Measurements from ENCODE around the gene APAF1.

APAF1 gene

DNA sequence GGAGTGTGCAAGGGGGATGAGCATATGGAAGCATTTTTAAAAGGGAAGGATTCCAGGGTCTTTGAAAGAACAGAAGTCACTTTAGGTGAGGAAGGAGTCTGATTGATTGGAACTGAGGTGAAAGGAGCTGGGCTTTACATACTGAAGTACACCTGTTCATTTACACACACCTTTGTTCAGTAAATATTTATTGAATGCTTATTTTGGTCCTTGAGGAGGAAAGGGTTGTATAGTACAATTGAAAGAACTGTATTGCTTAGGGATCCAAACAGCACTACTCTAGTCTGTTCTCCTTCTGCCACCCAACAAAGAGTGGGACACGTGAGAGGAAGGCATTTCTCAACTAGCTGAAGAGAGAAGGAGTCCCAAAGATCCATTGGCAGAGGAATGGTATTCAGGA is 63.9 kb downstream of the APAF1 start:
- TF ChIP-seq TEAD4 (IDR thresholded peaks at IDR 0.05) = no peak
- no peak for TF ChIP-seq NFIC (IDR thresholded peaks at IDR 0.05)
- no peak for TF ChIP-seq TAF1 (IDR thresholded peaks at IDR 0.05; ENCODE audit: low read depth)
- TF ChIP-seq FOXM1 (IDR thresholded peaks at IDR 0.05; ENCODE audit: borderline replicate concordance, low read depth) = no peak
- TF ChIP-seq MAX (IDR thresholded peaks at IDR 0.05) = no peak
- no peak for TF ChIP-seq RAD21 (IDR thresholded peaks at IDR 0.05; ENCODE audit: low read depth)
- TF ChIP-seq CREB1 (IDR thresholded peaks at IDR 0.05; ENCODE audit: low read depth) = no peak
- no peak for TF ChIP-seq EP300 (IDR thresholded peaks at IDR 0.05; ENCODE audit: borderline replicate concordance)
- no peak for TF ChIP-seq REST (IDR thresholded peaks at IDR 0.05; ENCODE audit: low read depth)
- no peak for TF ChIP-seq CEBPB (IDR thresholded peaks at IDR 0.05)
- TF ChIP-seq, protein P1, sequence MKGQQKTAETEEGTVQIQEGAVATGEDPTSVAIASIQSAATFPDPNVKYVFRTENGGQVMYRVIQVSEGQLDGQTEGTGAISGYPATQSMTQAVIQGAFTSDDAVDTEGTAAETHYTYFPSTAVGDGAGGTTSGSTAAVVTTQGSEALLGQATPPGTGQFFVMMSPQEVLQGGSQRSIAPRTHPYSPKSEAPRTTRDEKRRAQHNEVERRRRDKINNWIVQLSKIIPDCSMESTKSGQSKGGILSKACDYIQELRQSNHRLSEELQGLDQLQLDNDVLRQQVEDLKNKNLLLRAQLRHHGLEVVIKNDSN (IDR thresholded peaks at IDR 0.05) = no peak
- no peak for TF ChIP-seq ZBTB7A (IDR thresholded peaks at IDR 0.05; ENCODE audit: low read depth)
- no peak for TF ChIP-seq YY1 (IDR thresholded peaks at IDR 0.05; ENCODE audit: low read depth)
- TF ChIP-seq TCF12 (IDR thresholded peaks at IDR 0.05; ENCODE audit: low read depth) = no peak
- TF ChIP-seq EGR1 (IDR thresholded peaks at IDR 0.05) = no peak

DNA sequence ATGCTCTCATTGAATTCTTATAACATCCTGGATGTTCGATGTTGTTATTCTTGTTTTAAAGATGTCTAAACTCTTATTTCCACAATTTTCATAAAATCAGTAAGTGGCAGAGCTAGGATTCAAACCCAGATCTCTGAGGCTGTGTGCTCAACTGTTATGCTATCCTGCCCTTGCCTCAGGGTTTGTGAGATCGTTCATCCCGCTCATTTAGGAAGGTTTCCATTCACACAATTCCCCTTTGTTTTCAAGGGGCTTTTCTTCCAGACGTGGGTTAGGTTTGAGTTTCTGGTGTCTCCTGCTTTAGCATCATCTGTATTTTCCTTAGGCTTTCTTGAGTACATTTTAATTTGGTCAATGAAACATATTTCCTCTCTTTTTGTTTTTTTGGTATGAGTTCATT is 69.3 kb downstream of the APAF1 start:
- no peak for TF ChIP-seq TEAD4 (IDR thresholded peaks at IDR 0.05)
- TF ChIP-seq CREB1 (IDR thresholded peaks at IDR 0.05; ENCODE audit: low read depth) = no peak
- TF ChIP-seq, protein P1 (IDR thresholded peaks at IDR 0.05) = no peak
- TF ChIP-seq NFIC (IDR thresholded peaks at IDR 0.05) = no peak
- no peak for TF ChIP-seq YY1 (IDR thresholded peaks at IDR 0.05; ENCODE audit: low read depth)
- TF ChIP-seq FOXM1 (IDR thresholded peaks at IDR 0.05; ENCODE audit: borderline replicate concordance, low read depth) = no peak
- TF ChIP-seq RAD21 (IDR thresholded peaks at IDR 0.05; ENCODE audit: low read depth) = no peak
- no peak for TF ChIP-seq ZBTB7A (IDR thresholded peaks at IDR 0.05; ENCODE audit: low read depth)
- TF ChIP-seq REST (IDR thresholded peaks at IDR 0.05; ENCODE audit: low read depth) = no peak
- TF ChIP-seq CEBPB (IDR thresholded peaks at IDR 0.05) = no peak
- TF ChIP-seq EGR1 (IDR thresholded peaks at IDR 0.05) = no peak
- TF ChIP-seq TAF1 (IDR thresholded peaks at IDR 0.05; ENCODE audit: low read depth) = no peak
- TF ChIP-seq MAX (IDR thresholded peaks at IDR 0.05) = no peak
- no peak for TF ChIP-seq EP300 (IDR thresholded peaks at IDR 0.05; ENCODE audit: borderline replicate concordance)
- TF ChIP-seq TCF12 (IDR thresholded peaks at IDR 0.05; ENCODE audit: low read depth) = no peak

- TF ChIP-seq YY1 (IDR thresholded peaks at IDR 0.05; ENCODE audit: low read depth) = no peak
- no peak for TF ChIP-seq RAD21 (IDR thresholded peaks at IDR 0.05; ENCODE audit: low read depth)
- no peak for TF ChIP-seq FOXM1 (IDR thresholded peaks at IDR 0.05; ENCODE audit: borderline replicate concordance, low read depth)
- TF ChIP-seq ZBTB7A (IDR thresholded peaks at IDR 0.05; ENCODE audit: low read depth) = no peak
- no peak for TF ChIP-seq MAX (IDR thresholded peaks at IDR 0.05)
- no peak for TF ChIP-seq TCF12 (IDR thresholded peaks at IDR 0.05; ENCODE audit: low read depth)
- no peak for TF ChIP-seq CREB1 (IDR thresholded peaks at IDR 0.05; ENCODE audit: low read depth)
- no peak for TF ChIP-seq CEBPB (IDR thresholded peaks at IDR 0.05)
- no peak for TF ChIP-seq NFIC (IDR thresholded peaks at IDR 0.05)
- no peak for TF ChIP-seq EGR1 (IDR thresholded peaks at IDR 0.05)
- TF ChIP-seq EP300 (IDR thresholded peaks at IDR 0.05; ENCODE audit: borderline replicate concordance) = no peak
- TF ChIP-seq, protein P1 (IDR thresholded peaks at IDR 0.05) = no peak
- TF ChIP-seq TEAD4 (IDR thresholded peaks at IDR 0.05) = no peak
- no peak for TF ChIP-seq TAF1 (IDR thresholded peaks at IDR 0.05; ENCODE audit: low read depth)
- TF ChIP-seq REST (IDR thresholded peaks at IDR 0.05; ENCODE audit: low read depth) = no peak
These were observed 74.7 kb downstream of the APAF1 start for GRCh38 chr12:98719515-98720504.
